Peyer's patch (tissue), 4 donors: ENCODE results near the gene HDAC9.

Experiments used
- CTCF ChIP-seq, 6 experiments: fragments of 450-650 bp in 4 of 6; fragments of 200-600 bp in 2 of 6; sonication (generic) in 1 of 6; IDR thresholded peaks; one replicate each; pipeline ENCODE4 v1.5.1; 2017 to 2019; ENCODE audit warnings: antibody characterized with exemption in 6 of 6, mild to moderate bottlenecking in 3 of 6, moderate library complexity in 1 of 6
- POLR2A ChIP-seq, 2 donors: fragments of 450-650 bp; IDR thresholded peaks; one replicate each; pipeline ENCODE4 v1.5.1; 2017; ENCODE audit warnings: antibody characterized with exemption in 2 of 2, mild to moderate bottlenecking in 2 of 2, moderate library complexity in 2 of 2

DNA sequence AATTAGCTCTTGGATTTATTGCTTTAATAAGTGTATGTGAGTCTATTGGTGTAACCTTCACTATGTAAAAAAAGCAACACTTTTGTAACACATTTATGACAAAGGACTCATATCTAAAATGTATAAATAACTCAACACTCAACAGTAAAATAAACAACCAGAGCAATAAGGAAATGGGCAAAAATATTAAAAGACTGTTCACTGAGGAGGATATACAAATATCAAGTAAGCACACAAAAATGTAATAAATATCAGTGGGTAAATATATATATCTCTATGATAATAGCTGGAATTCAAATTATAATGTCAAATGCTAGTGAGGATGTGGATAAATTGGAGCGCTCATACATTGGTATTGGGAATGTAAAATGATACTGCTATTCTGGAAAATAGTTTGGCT is 53.0 kb downstream of the HDAC9 start:
- TF ChIP-seq POLR2A (IDR thresholded peaks at IDR 0.05): no peak
- TF ChIP-seq CTCF (IDR thresholded peaks at IDR 0.05): no peak
